Measurements from ENCODE around the gene CHAT.
A peak's percentile ranks its signal among the peaks of the same experiment; 100 is the strongest.

The CHAT gene

GRCh38 chr10:49649936-49650723, 36.3 kb downstream of the CHAT start:
- Histone ChIP-seq H2BK15ac (ENCODE audit: low read length) (no peak overlapping the region), H3K27ac (replicated peaks; ENCODE audit: low read length) (no peak overlapping the region), H3K18ac (ENCODE audit: low read length) (peak overlapping the region; percentile 21), H2AK5ac (ENCODE audit: low read depth, low read length) (no peak overlapping the region), H3K36me3 (replicated peaks in 1 of 2; ENCODE audit: control insufficient read depth in 2 of 2, insufficient read depth in 2 of 2, low read length in 2 of 2) (no peaks in the 10 kb centered on the region), H3K4me3 (ENCODE audit: low read length in 2 of 2) (no peak overlapping the region), H3K9ac (ENCODE audit: low read depth, low read length, poor library complexity) (no peak overlapping the region), H2BK120ac (ENCODE audit: low read depth, low read length) (no peak overlapping the region), H3K4me2 (ENCODE audit: insufficient read depth, low read length, poor library complexity, severe bottlenecking) (no peak overlapping the region), H3K23ac (ENCODE audit: low read depth, low read length, poor library complexity) (no peak overlapping the region), H3K9me3 (replicated peaks in 1 of 2; ENCODE audit: control insufficient read depth in 2 of 2, insufficient read depth in 1 of 2, low read depth in 1 of 2, low read length in 2 of 2) (no peaks in the 10 kb centered on the region), H2AFZ (ENCODE audit: low read length) (no peak overlapping the region), H2BK5ac (ENCODE audit: low read length) (no peak overlapping the region), H3K4ac (ENCODE audit: low read length) (no peak overlapping the region), H3K27me3 (ENCODE audit: control insufficient read depth in 3 of 3, insufficient read depth in 3 of 3, low read depth in 1 of 3, low read length in 3 of 3) (peaks cover 0 to 31% (median 0%) of the 10 kb centered on the region in 3 experiments), H4K91ac (ENCODE audit: low read depth, low read length, poor library complexity) (no peak overlapping the region), H2BK12ac (ENCODE audit: low read length) (no peak overlapping the region), H4K8ac (ENCODE audit: low read depth, low read length) (no peak overlapping the region), H3K4me1 (ENCODE audit: control insufficient read depth in 2 of 2, insufficient read depth in 1 of 2, low read depth in 1 of 2, low read length in 2 of 2) (peaks cover 0 to 2% of the 10 kb centered on the region in 2 donors), H3K79me1 (ENCODE audit: low read depth, low read length) (no peaks in the 10 kb centered on the region), H3K14ac (ENCODE audit: low read length) (no peak overlapping the region)
- WGBS, 2 donors (ENCODE audit: extremely low coverage in 2 of 2, insufficient read length in 2 of 2, insufficient replicate concordance in 1 of 2) = no CpG with 5 or more reads among the region's 8 CpGs
- DNase-seq (ENCODE audit: low spot score) = no peak

- H2BK5ac ChIP-seq (ENCODE audit: low read length) = no peak overlapping the region
- H2BK15ac ChIP-seq (ENCODE audit: low read length) = no peak overlapping the region
- H3K9ac ChIP-seq (ENCODE audit: low read depth, low read length, poor library complexity) = no peak overlapping the region
- DNase-seq (ENCODE audit: low spot score) = no peak
- H3K18ac ChIP-seq (ENCODE audit: low read length) = peak overlapping the region; percentile 21
- no peak overlapping the region for H4K8ac ChIP-seq (ENCODE audit: low read depth, low read length)
- no peak overlapping the region for H2AFZ ChIP-seq (ENCODE audit: low read length)
- no peaks in the 10 kb centered on the region for H3K79me1 ChIP-seq (ENCODE audit: low read depth, low read length)
- no peak overlapping the region for H4K91ac ChIP-seq (ENCODE audit: low read depth, low read length, poor library complexity)
- no peak overlapping the region for H2BK12ac ChIP-seq (ENCODE audit: low read length)
- WGBS, 2 donors (ENCODE audit: extremely low coverage in 2 of 2, insufficient read length in 2 of 2, insufficient replicate concordance in 1 of 2) = no CpG with 5 or more reads among the region's 1 CpG
- no peak overlapping the region for H3K4ac ChIP-seq (ENCODE audit: low read length)
- no peak overlapping the region for H3K4me2 ChIP-seq (ENCODE audit: insufficient read depth, low read length, poor library complexity, severe bottlenecking)
- H3K4me1 ChIP-seq (ENCODE audit: control insufficient read depth in 2 of 2, insufficient read depth in 1 of 2, low read depth in 1 of 2, low read length in 2 of 2) = peaks cover 0 to 2% of the 10 kb centered on the region in 2 donors
- H3K14ac ChIP-seq (ENCODE audit: low read length) = no peak overlapping the region
- H3K36me3 ChIP-seq (replicated peaks in 1 of 2; ENCODE audit: control insufficient read depth in 2 of 2, insufficient read depth in 2 of 2, low read length in 2 of 2) = no peaks in the 10 kb centered on the region
- H2BK120ac ChIP-seq (ENCODE audit: low read depth, low read length) = no peak overlapping the region
- no peaks in the 10 kb centered on the region for H3K9me3 ChIP-seq (replicated peaks in 1 of 2; ENCODE audit: control insufficient read depth in 2 of 2, insufficient read depth in 1 of 2, low read depth in 1 of 2, low read length in 2 of 2)
- no peak overlapping the region for H2AK5ac ChIP-seq (ENCODE audit: low read depth, low read length)
- H3K4me3 ChIP-seq (ENCODE audit: low read length in 2 of 2) = no peak overlapping the region
- no peak overlapping the region for H3K27ac ChIP-seq (replicated peaks; ENCODE audit: low read length)
- peak overlapping the region; percentile 14 for H3K23ac ChIP-seq (ENCODE audit: low read depth, low read length, poor library complexity)
- H3K27me3 ChIP-seq (ENCODE audit: control insufficient read depth in 3 of 3, insufficient read depth in 3 of 3, low read depth in 1 of 3, low read length in 3 of 3) = peaks cover 0 to 34% (median 0%) of the 10 kb centered on the region in 3 experiments
These were observed 36.8 kb downstream of the CHAT start for GRCh38 chr10:49650724-49651034.

GRCh38 chr10:49651039-49651835, 37.4 kb downstream of the CHAT start:
- Histone ChIP-seq H3K9ac (ENCODE audit: low read depth, low read length, poor library complexity) (no peak overlapping the region), H3K27me3 (ENCODE audit: control insufficient read depth in 3 of 3, insufficient read depth in 3 of 3, low read depth in 1 of 3, low read length in 3 of 3) (peaks cover 0 to 34% (median 0%) of the 10 kb centered on the region in 3 experiments), H3K4me3 (ENCODE audit: low read length in 2 of 2) (no peak overlapping the region), H3K36me3 (replicated peaks in 1 of 2; ENCODE audit: control insufficient read depth in 2 of 2, insufficient read depth in 2 of 2, low read length in 2 of 2) (no peaks in the 10 kb centered on the region), H3K4me1 (ENCODE audit: control insufficient read depth in 2 of 2, insufficient read depth in 1 of 2, low read depth in 1 of 2, low read length in 2 of 2) (peaks cover 0 to 2% of the 10 kb centered on the region in 2 donors), H3K23ac (ENCODE audit: low read depth, low read length, poor library complexity) (peak overlapping the region; percentile 44), H2AFZ (ENCODE audit: low read length) (no peak overlapping the region), H2BK12ac (ENCODE audit: low read length) (no peak overlapping the region), H4K91ac (ENCODE audit: low read depth, low read length, poor library complexity) (no peak overlapping the region), H3K27ac (replicated peaks; ENCODE audit: low read length) (no peak overlapping the region), H2AK5ac (ENCODE audit: low read depth, low read length) (no peak overlapping the region), H2BK15ac (ENCODE audit: low read length) (no peak overlapping the region), H2BK120ac (ENCODE audit: low read depth, low read length) (no peak overlapping the region), H3K14ac (ENCODE audit: low read length) (no peak overlapping the region), H3K79me1 (ENCODE audit: low read depth, low read length) (no peaks in the 10 kb centered on the region), H3K4me2 (ENCODE audit: insufficient read depth, low read length, poor library complexity, severe bottlenecking) (no peak overlapping the region), H3K4ac (ENCODE audit: low read length) (no peak overlapping the region), H2BK5ac (ENCODE audit: low read length) (no peak overlapping the region), H4K8ac (ENCODE audit: low read depth, low read length) (no peak overlapping the region), H3K18ac (ENCODE audit: low read length) (no peak overlapping the region), H3K9me3 (replicated peaks in 1 of 2; ENCODE audit: control insufficient read depth in 2 of 2, insufficient read depth in 1 of 2, low read depth in 1 of 2, low read length in 2 of 2) (no peaks in the 10 kb centered on the region)
- DNase-seq (ENCODE audit: low spot score) = no peak
- WGBS, 2 donors (ENCODE audit: extremely low coverage in 2 of 2, insufficient read length in 2 of 2, insufficient replicate concordance in 1 of 2) = no CpG with 5 or more reads among the region's 15 CpGs

DNA sequence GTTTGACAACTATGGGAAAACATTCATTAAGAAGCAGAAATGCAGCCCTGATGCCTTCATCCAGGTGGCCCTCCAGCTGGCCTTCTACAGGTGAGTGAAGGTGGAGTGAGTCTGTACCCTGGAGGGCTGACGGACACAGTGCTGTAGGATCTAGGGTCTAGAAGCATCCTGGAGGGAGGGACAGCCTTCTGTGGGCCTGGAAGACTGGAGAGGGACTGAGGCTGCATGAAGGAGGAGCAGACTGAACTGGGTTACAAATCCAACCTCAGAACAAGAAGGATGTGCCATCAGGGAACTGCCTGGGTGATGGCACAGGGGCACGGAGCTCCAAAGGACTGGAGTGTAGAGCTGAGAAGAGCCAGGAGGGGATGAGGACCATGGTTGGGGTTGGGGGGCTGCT, 38.1 kb downstream of the CHAT start:
- Histone ChIP-seq H3K9me3 (replicated peaks in 1 of 2; ENCODE audit: control insufficient read depth in 2 of 2, insufficient read depth in 1 of 2, low read depth in 1 of 2, low read length in 2 of 2) (no peaks in the 10 kb centered on the region), H3K23ac (ENCODE audit: low read depth, low read length, poor library complexity) (no peak overlapping the region), H3K4me2 (ENCODE audit: insufficient read depth, low read length, poor library complexity, severe bottlenecking) (no peak overlapping the region), H3K79me1 (ENCODE audit: low read depth, low read length) (no peaks in the 10 kb centered on the region), H3K36me3 (replicated peaks in 1 of 2; ENCODE audit: control insufficient read depth in 2 of 2, insufficient read depth in 2 of 2, low read length in 2 of 2) (no peaks in the 10 kb centered on the region), H2BK5ac (ENCODE audit: low read length) (no peak overlapping the region), H3K14ac (ENCODE audit: low read length) (no peak overlapping the region), H3K9ac (ENCODE audit: low read depth, low read length, poor library complexity) (no peak overlapping the region), H3K27me3 (ENCODE audit: control insufficient read depth in 3 of 3, insufficient read depth in 3 of 3, low read depth in 1 of 3, low read length in 3 of 3) (peaks cover 0 to 28% (median 0%) of the 10 kb centered on the region in 3 experiments), H3K4ac (ENCODE audit: low read length) (no peak overlapping the region), H2AK5ac (ENCODE audit: low read depth, low read length) (no peak overlapping the region), H3K4me3 (ENCODE audit: low read length in 2 of 2) (peak overlapping the region in 1 of 2 donors; percentile 6), H4K8ac (ENCODE audit: low read depth, low read length) (no peak overlapping the region), H2BK120ac (ENCODE audit: low read depth, low read length) (no peak overlapping the region), H3K27ac (replicated peaks; ENCODE audit: low read length) (no peak overlapping the region), H2BK12ac (ENCODE audit: low read length) (no peak overlapping the region), H4K91ac (ENCODE audit: low read depth, low read length, poor library complexity) (no peak overlapping the region), H3K18ac (ENCODE audit: low read length) (no peak overlapping the region), H3K4me1 (ENCODE audit: control insufficient read depth in 2 of 2, insufficient read depth in 1 of 2, low read depth in 1 of 2, low read length in 2 of 2) (peaks cover 0 to 2% of the 10 kb centered on the region in 2 donors), H2AFZ (ENCODE audit: low read length) (no peak overlapping the region), H2BK15ac (ENCODE audit: low read length) (no peak overlapping the region)
- WGBS, 2 donors (ENCODE audit: extremely low coverage in 2 of 2, insufficient read length in 2 of 2, insufficient replicate concordance in 1 of 2) = no CpG with 5 or more reads among the region's 2 CpGs
- DNase-seq (ENCODE audit: low spot score) = no peak
